ENCODE measurements around the gene UBC.
"Not testable (repeated sequence)": the region's sequence is repeated elsewhere in the genome, so short reads cannot be mapped to it uniquely, and the experiment has no call there.

Gene UBC

GRCh38 chr12:124930586-124930985, 16.1 kb upstream of the UBC start:
- no peak for FAIRE-seq

GRCh38 chr12:124929649-124930419, 15.4 kb upstream of the UBC start:
- FAIRE-seq: no peak

DNA sequence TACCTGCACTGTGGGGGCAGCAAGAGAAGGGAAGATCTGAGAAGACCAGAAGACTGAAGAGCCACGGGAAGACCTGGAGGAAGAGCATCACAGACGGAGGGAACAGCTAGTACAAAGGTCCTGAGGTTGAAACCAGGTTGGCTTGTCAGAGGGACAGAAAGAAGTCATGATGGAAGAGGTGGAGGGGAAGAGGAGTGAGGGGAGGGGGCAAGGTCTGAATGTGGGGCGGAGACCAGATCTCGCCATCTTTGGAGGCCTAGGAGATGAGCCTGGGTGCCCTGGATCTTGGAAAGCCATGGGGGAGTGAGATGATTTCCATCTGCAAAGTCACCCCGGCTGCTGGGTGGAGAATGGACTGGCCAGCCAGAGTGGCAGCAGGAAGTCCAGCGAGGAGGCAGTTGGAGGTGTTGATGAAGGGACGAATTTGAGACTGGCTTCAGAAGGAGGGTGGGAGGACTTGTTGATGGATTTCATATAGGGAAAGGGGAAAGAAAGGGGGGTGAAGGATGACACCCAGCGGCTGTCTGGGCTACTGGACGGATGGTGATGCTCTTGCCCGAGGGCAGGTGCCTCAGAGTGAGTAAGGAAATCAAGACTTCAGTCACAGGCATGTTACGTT, 14.6 kb upstream of the UBC start:
- no peak for FAIRE-seq

DNA sequence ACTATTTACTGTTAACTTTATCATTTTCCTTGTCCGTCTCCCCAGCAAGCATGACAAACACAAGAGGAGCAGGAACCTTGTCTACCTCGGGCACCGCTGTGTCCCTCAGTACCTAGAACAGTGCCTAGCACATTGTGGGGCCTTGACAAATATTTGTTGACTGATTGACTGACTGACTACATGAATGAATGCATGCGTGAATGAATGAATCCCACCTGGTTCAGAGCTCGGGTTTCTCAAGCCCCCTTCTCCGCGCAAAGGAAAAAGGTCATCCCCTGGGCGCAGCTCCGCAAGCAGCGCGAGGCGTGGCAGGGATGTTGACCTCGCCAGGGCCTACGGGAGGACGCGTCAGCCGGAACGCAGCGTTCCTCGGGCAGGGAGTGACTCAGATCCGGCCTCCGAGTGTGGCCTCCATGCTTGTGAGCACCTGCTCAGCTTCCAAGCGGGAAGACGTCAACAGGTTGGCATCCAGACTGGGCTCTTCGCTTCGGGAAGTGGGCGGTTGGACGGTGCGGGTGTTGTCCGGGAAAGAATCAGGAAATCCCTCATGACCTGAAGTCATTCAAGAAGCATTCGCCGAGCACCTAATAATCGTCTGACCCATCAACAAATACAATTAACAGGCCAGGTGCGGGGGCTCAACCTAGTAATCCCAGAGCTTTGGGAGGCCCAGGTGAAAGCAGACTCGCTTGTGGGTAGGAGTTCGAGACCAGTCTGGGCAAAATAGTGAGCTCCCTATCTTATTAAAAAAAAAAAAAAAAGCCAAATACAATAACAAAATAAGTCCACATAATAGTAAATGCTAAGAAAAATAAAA, 13.9 kb upstream of the UBC start:
- no peak for FAIRE-seq

DNA sequence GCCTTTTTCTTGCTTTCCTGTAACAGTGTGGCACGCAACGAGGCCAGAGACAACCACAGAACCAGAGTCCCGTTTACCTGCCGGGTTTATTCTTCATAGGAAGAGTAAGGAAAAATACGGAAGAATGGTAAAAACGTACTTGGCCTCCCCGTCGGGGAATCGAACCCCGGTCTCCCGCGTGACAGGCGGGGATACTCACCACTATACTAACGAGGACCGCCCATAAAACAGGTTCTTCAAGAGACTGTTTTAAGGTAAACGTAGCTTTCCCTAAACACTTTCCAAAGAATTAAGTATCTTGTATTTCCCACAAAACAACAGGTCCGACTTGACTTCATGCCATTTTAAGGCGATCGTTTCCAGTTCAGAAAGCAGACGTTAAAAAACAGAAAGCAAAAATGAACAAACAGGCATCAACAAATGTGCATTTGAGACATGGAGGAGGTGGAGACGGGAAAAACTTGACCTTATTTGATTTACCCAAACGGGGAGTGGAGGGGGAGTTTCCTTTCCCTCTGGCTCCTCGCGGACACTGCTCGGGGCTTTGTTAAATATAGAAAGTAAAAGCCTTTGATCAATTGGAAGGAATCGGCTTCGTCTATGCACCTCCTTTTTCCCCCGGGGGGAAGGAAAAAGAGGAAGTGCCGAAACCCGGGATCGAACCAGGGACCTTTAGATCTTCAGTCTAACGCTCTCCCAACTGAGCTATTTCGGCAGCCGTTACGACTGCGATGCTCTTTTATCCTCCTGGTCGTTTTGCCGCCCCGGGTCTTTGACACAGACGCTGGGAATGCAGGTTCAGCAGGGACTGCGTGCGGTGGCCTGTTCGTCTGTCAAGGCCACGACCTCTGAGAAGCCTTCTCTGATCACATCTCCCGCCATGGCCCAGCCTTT, 13.0 kb upstream of the UBC start:
- FAIRE-seq: no peak

DNA sequence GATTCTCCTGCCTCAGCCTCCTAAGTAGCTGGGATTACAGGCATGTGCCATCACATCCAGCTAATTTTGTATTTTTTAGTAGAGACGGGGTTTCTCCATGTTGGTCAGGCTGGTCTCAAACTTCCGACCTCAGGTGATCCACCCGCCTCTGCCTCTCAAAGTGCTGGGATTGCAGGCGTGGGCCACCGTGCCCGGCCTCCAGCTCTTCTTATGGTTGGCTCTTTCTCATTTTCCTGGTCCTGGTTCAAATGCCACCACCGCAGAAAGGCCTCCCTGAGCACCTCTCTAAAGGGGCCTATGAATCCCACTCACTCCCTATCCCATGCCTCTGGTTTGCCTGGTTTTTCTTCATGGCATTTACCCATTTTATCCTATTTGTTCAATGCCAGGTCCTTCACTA, 11.3 kb upstream of the UBC start:
- FAIRE-seq: not testable (repeated sequence)

DNA sequence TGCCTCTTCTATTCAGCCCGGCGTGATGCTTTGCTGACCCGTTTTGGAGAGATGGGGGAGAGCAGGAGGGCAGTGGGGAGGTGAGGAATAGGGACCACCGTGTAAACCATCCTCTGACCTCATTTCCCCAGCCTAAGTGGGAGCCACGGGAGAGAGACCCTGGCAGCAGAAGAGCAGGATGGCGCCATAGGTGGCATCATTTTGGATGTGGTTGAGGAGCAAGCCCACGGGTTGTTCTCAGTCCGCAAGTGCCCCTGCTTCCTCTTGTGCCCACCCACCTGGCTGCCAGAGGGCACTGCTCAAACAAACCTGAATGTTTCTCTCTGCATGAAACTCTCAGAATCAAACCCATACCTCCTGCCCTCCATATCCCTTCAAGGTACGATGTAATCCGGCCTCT, 10.7 kb upstream of the UBC start:
- no peak for FAIRE-seq

DNA sequence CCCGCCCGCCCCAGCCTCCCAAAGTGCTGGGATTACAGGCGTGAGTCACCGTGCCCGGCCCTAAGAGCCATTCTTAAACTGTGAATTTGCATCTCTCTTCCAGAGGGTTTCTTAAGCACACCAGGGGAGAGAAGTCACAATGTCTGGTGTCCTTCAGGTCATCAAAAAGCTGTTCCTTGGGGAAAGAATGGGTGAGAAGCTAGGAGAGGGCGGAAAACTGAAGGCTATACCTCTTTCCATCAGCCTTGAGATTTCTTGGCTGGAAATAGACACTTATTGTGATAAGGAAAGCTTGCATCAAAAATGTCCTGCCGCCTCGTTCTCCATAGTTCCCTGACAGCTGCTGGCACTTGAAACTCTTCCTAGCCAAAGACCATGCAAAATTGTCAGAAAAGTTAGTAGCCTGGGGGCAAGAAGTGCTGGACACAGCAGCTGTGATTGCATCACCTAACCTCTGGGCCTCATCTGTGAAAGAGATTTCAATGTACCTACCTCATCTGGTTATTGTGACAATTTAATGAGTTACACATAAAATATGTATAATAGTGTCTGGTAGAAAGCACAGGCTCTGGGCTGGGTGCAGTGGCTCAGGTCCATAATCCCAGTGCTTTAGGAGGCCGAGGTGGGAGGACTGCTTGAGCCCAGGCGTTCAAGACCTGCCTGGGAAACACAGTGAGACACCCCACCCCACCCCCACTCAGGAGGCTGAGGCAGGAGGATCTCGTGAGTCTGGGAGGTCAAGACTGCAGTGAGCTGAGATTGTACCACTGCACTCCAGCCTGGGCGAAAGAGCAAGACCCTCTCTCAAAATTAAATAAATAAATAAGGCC, 9.7 kb upstream of the UBC start:
- FAIRE-seq: no peak

- FAIRE-seq: no peak
These were observed 7.0 kb upstream of the UBC start for GRCh38 chr12:124921200-124922031.

- no peak for FAIRE-seq
These were observed 6.0 kb upstream of the UBC start for GRCh38 chr12:124920353-124920935.

- no peak for FAIRE-seq
These were observed 5.3 kb upstream of the UBC start for GRCh38 chr12:124919521-124920352.

- FAIRE-seq: not testable (repeated sequence)
These were observed 4.2 kb upstream of the UBC start for GRCh38 chr12:124918622-124918988.

DNA sequence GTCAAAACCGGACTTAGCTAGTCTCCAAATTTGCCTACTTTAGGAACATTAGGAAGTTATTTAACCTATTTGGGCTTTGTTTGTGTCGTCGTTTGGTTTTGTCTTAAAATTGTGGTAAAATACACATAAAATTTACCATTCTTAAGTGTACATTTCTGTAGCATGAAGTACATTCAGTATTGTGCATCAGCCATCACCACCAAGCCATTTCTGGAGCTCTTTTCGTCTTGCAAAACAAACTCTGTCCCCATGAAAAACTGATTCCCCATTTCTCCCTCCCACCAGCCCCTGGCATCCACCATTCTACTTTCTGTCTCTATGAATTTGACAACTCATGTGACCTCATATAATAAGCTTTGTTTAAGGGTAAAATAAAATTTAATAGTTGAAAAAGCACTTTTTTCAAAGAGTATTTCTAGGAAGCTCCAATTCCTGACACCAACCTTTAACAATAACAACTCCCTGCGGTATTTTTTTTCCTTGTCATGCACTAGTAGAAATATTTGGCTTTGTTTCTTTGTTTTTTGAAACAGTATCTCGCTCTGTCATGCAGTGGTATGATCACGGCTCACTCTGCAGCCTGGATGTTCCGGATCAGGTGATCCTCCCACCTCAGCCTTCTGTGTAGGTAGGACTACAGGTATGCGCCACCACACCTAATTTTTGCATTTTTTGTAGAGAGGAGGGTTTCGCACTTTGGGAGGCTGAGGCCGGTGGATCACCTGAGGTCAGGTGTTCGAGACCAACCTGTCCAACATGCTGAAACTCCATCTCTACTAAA, 3.6 kb upstream of the UBC start:
- FAIRE-seq: no peak

DNA sequence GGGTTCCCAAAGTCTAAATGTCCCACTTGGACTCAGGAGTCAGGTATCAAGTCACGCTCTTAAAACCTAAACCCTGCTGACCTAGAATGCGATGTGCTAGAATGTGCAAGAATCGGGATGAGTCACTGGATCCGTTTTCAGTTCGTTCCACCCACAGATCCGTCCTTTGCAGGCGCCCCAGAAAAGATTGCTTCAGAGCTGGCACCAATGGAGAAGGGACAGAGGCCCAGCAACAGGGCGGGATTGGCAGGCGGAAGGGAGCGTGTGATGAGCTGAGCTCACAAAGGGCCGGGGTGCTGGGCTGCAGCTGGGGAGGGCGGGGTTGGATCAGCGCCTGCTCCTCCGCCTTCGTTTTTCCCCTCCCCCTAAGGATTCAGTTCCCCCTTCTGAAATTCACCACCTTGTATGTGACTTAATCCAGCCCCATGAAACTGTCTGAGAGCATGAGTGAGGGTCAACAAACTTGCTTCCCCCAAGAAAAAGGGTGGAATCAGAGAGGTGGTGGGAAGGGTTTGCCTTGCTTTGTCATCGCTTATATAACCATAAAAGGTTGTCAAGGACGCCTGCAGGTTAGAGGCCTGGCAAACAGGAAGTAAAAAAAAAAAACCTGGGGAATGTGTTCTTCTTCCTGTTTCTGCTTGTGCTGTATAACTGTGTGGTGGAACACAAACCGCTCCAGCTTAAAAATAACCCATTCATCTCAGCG, 2.8 kb upstream of the UBC start:
- FAIRE-seq: no peak

GRCh38 chr12:124916374-124917134, 2.1 kb upstream of the UBC start:
- no peak for FAIRE-seq

- no peak for FAIRE-seq
These were observed 1.1 kb upstream of the UBC start for GRCh38 chr12:124915239-124916236.
